Activated T-cell treated with anti-CD3 and anti-CD28 coated beads, Interleukin-2, amount 50 U/mL, for 72 hours (primary cell): ENCODE data around the gene SLC25A10. TPM values are rescaled to one million over a fixed set of nuclear protein-coding genes. Genes with fewer than 3 reads are reported as not detected.

Source experiments
- ATAC-seq, 2 donors: fragments of 150-1000 bp; cut with Tn5 transposase; replicated peaks in 1 of 2; 2 replicates each; pipeline ENCODE4 v1.10.0; 2021; ENCODE audit warnings: moderate library complexity in 2 of 2, mild to moderate bottlenecking in 1 of 2
- DNase-seq, 2 donors: peaks; one replicate each; pipeline ENCODE4 v3.0.0; 2021 to 2022; ENCODE audit warnings: mixed read lengths in 1 of 2
- H3K27ac Mint-ChIP-seq: one replicate; pipeline ENCODE4 v1.8.0; 2022; ENCODE audit warnings: mild to moderate bottlenecking, moderate library complexity, mixed read lengths
- H3K27me3 Mint-ChIP-seq: one replicate; pipeline ENCODE4 v1.8.0; 2022; ENCODE audit warnings: low read depth, mixed read lengths
- H3K36me3 Mint-ChIP-seq, 2 donors: one replicate each; pipeline ENCODE4 v1.8.0; 2022; ENCODE audit warnings: mixed read lengths in 2 of 2, mild to moderate bottlenecking in 1 of 2; ENCODE audit not compliant: insufficient read depth in 2 of 2
- H3K4me1 Mint-ChIP-seq: one replicate; pipeline ENCODE4 v1.8.0; 2022; ENCODE audit warnings: low read depth, mixed read lengths
- H3K4me3 Mint-ChIP-seq, 2 donors: one replicate each; pipeline ENCODE4 v1.8.0; 2022; ENCODE audit warnings: mild to moderate bottlenecking in 2 of 2, mixed read lengths in 2 of 2, moderate library complexity in 2 of 2
- H3K9me3 Mint-ChIP-seq, 2 donors: one replicate each; pipeline ENCODE4 v1.8.0; 2022; ENCODE audit warnings: mixed read lengths in 2 of 2
- total RNA-seq, 2 donors: library from RNA; stranded (reverse); gene quantifications; one replicate each; pipeline ENCODE4 v1.2.3, GENCODE V29; 2022

SLC25A10 gene
- total RNA-seq, 2 donors from 2014 or later, result 9.2 to 11.3 TPM

DNA sequence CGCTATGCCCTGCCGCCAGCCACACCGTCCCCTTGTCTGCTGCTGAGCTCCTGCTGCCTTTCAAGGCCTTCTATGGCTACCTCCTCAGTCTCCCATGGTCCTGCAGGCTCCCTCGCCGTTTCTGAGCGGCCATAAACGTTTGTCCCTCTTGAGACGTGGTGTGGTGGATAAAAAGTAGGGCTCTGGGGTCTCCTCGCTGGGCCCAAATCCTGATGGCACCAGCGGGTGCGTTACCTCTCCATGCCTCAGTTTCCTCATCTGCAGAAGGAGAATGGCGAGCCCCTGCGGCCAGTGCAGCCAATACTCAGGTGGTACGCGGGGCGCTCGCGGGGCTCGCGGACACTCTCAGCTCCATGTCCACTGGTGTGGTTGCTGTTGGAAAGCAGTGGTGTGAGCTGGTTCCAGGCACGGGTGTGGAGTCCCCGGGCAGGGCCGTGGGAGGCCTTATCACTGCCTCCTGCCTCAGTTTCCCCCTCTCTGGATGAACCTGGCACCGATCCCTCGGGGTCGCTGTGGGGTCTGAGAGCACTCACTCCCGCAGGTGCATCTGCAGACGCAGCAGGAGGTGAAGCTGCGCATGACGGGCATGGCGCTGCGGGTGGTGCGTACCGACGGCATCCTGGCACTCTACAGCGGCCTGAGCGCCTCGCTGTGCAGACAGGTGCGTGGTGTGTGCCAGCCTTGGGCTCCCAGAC, 2.5 kb downstream of the SLC25A10 start:
- H3K4me1 Mint-ChIP-seq, result peaks cover 34% of the 10 kb centered on the region
- H3K27ac Mint-ChIP-seq, result no peak overlapping the region
- no peak overlapping the region for H3K4me3 Mint-ChIP-seq
- DNase-seq, result no peak
- H3K9me3 Mint-ChIP-seq, result no peaks in the 10 kb centered on the region
- no peak for ATAC-seq
- H3K36me3 Mint-ChIP-seq, result no peaks in the 10 kb centered on the region
- no peaks in the 10 kb centered on the region for H3K27me3 Mint-ChIP-seq

DNA sequence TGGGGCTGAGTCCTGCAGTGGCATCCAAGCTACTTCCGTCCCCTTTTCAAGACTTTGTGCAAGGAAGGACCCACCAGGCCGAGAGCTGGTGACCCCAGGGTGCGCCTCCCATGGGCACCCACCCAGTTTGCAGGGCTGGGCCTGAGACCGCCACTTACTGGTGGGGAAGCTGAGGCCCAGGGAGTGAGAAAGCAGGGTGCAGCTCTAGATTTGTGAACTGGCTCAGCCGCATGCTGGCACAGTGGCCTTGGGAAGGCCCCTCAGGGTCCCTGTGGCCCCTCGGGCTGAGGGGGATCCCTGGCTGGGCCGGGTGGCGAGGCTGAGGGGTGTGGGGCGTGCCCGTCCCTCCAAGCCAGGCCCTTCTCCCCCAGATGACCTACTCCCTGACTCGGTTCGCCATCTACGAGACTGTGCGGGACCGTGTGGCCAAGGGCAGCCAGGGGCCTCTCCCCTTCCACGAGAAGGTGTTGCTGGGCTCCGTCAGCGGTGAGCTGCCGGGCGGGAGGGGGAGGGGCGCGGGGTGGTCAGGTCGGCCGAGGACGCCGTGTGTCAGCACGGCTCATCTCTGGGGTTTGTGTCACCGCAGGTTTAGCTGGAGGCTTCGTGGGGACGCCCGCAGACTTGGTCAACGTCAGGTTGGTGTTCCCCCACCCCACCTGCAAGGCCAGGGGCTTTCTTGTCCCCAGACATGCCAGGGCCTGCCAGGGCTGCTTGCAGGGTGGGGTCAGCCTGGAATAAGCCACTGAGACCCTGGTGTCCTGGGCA, 3.2 kb downstream of the SLC25A10 start:
- no peak overlapping the region for H3K4me3 Mint-ChIP-seq
- no peak for ATAC-seq
- H3K27me3 Mint-ChIP-seq, result no peaks in the 10 kb centered on the region
- no peaks in the 10 kb centered on the region for H3K36me3 Mint-ChIP-seq
- no peak overlapping the region for H3K27ac Mint-ChIP-seq
- no peak for DNase-seq
- H3K9me3 Mint-ChIP-seq, result no peaks in the 10 kb centered on the region
- H3K4me1 Mint-ChIP-seq, result peaks cover 28% of the 10 kb centered on the region

DNA sequence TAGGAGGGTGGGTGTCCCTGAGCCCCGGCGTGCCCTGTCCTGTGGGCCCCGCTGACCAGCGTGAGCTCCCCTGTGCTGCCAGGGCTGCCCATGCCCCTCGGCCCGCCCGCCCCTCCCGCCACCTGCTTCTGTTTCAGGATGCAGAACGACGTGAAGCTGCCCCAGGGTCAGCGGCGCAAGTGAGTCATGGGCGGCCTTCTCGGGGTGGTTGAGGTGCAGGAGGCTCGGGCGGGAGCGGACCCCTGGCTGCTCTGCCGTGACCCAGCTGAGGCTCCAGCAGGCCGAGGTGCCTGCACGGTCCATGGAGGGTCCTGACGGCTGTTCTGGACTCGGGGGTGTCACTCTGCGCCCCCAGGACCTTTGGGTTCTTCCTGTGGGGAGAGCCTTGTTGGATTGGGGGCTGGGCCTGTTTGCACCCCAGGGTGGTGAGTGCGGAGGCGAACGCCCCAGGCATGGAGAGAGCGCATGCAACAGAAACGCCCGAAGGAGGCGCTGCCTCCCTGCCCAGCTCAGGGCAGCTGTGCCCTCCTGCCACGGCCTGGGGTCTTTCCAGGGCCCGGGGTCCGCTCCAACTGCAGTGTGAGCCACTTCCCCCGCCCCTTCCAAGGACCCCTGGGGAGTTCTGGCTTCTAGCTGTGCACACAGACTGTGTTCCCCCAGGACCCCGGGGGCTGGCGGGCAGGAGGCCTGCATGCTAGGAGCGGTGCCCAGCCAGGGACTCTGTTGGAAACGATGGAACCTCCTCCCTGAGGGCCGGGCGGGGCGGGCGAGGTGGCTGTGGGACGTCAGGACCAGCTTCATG, 4.0 kb downstream of the SLC25A10 start:
- H3K27ac Mint-ChIP-seq, result no peak overlapping the region
- peaks cover 0 to 1% of the 10 kb centered on the region in 2 donors for H3K36me3 Mint-ChIP-seq
- H3K4me3 Mint-ChIP-seq, result no peak overlapping the region
- no peaks in the 10 kb centered on the region for H3K27me3 Mint-ChIP-seq
- H3K4me1 Mint-ChIP-seq, result peaks cover 20% of the 10 kb centered on the region
- no peak for ATAC-seq
- no peak for DNase-seq
- H3K9me3 Mint-ChIP-seq, result no peaks in the 10 kb centered on the region

DNA sequence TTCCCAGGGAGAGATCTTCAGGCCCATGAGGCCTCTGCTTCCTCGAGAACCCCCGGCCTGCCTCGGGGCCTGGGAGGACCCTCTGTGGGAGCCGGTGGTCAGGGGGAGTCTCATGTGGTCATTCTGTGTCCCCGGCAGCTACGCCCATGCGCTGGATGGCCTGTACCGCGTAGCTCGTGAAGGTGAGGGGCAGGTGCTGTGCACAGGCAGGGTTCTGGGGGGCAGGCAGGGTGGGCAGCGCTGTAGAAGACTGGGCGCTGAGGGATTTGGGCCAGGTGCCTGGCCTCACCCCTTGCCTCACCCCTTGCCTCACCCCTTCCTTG, 4.6 kb downstream of the SLC25A10 start:
- H3K27me3 Mint-ChIP-seq, result no peaks in the 10 kb centered on the region
- H3K4me1 Mint-ChIP-seq, result peaks cover 14% of the 10 kb centered on the region
- no peaks in the 10 kb centered on the region for H3K9me3 Mint-ChIP-seq
- no peak overlapping the region for H3K4me3 Mint-ChIP-seq
- H3K27ac Mint-ChIP-seq, result no peak overlapping the region
- DNase-seq, result no peak
- peaks cover 0 to 1% of the 10 kb centered on the region in 2 donors for H3K36me3 Mint-ChIP-seq
- no peak for ATAC-seq

DNA sequence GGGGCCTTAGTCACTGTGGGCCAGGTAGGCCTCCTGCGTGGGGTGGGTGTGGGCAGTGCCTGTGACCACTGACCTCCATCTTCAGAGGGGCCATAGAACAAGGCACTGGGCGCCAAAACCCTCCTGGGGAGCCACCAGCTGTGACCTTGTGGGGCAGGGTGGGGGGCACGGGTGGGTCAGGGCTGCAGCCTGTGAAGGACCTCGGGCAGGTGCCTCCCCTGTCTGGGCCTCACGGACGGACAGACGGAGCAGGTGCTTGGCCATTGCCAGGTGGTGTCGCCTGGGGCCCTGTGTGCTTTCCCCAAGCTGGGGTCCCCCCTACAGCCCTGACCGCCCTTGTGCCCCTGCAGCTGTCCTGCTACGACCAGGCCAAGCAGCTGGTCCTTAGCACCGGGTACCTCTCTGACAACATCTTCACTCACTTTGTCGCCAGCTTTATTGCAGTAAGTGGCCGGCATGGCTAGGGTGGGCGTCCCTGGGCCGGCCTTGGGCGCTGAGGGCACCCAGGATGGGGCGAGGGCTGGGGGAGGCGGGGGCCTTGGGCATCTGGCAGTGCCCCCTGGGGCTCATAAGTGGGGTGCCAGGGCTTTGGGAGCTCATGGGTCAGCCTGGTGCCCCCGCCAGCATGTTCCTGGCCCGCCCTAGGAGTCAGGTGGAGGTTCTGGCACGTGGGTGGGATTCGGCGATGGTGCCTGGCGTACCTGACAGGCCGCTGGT, 5.1 kb downstream of the SLC25A10 start:
- no peaks in the 10 kb centered on the region for H3K9me3 Mint-ChIP-seq
- no peak for DNase-seq
- peaks cover 0 to 1% of the 10 kb centered on the region in 2 donors for H3K36me3 Mint-ChIP-seq
- ATAC-seq, result no peak
- H3K4me1 Mint-ChIP-seq, result peaks cover 13% of the 10 kb centered on the region
- H3K27me3 Mint-ChIP-seq, result no peaks in the 10 kb centered on the region
- no peak overlapping the region for H3K27ac Mint-ChIP-seq
- H3K4me3 Mint-ChIP-seq, result no peak overlapping the region

DNA sequence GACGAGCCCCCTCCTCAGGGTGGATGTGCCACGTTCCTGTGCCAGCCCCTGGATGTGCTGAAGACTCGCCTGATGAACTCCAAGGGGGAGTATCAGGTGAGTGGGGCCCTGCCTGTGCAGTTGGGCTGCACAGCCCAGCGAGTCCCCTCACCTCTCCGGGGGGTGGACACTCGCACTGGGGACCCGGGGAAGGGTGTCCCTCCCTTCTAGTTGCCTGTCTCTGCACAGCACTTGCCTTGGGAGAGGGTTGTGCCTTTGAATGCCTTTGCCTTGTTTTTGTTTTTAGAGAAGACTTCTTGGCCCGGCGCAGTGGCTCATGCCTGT, 5.6 kb downstream of the SLC25A10 start:
- peaks cover 0 to 1% of the 10 kb centered on the region in 2 donors for H3K36me3 Mint-ChIP-seq
- H3K27ac Mint-ChIP-seq, result no peak overlapping the region
- no peaks in the 10 kb centered on the region for H3K9me3 Mint-ChIP-seq
- H3K4me3 Mint-ChIP-seq, result no peak overlapping the region
- H3K27me3 Mint-ChIP-seq, result no peaks in the 10 kb centered on the region
- peaks cover 12% of the 10 kb centered on the region for H3K4me1 Mint-ChIP-seq
- no peak for ATAC-seq
- DNase-seq, result no peak

DNA sequence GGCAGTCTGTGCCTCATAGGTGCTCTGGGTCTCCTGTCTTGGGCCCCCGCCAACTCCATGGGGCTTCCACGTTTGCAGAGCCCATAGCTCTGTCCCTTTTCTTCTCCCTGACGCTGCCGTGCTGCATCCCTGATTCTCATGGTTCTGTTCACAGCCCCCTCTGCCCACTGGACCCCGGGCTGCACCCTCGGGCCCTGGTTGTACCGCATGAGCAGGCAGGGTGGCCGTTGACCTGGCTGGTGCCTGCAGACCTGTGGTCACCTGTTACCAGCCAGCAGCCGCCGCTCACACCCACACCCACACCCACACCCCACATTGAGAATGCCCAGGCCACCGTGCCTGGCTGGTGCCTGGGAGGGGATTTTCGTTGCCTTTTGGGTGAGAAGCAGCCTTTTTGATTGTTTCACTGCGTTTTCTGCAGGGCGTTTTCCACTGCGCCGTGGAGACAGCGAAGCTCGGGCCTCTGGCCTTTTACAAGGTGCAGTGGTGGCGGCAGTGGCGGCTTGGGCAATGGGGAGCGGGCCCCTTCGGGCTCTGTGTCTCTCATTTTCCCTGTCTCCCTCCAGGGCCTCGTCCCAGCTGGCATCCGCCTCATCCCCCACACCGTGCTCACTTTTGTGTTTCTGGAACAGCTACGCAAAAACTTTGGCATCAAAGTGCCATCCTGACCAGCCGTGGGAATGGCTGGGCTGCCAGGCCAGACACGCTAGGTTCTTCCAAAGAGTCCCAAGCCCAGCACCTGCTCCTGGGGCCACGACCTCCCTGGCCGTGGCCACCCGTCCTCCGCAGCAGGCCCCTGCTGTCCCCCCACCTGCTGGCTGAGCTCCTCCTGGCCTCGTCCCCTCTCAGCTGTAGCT, 7.6 kb downstream of the SLC25A10 start:
- peaks cover 0 to 1% of the 10 kb centered on the region in 2 donors for H3K36me3 Mint-ChIP-seq
- peaks cover 3% of the 10 kb centered on the region for H3K4me1 Mint-ChIP-seq
- H3K4me3 Mint-ChIP-seq, result no peak overlapping the region
- DNase-seq (no peak), ATAC-seq (no peak)
- peaks cover 12% of the 10 kb centered on the region for H3K27me3 Mint-ChIP-seq
- H3K27ac Mint-ChIP-seq, result no peak overlapping the region
- no peaks in the 10 kb centered on the region for H3K9me3 Mint-ChIP-seq

DNA sequence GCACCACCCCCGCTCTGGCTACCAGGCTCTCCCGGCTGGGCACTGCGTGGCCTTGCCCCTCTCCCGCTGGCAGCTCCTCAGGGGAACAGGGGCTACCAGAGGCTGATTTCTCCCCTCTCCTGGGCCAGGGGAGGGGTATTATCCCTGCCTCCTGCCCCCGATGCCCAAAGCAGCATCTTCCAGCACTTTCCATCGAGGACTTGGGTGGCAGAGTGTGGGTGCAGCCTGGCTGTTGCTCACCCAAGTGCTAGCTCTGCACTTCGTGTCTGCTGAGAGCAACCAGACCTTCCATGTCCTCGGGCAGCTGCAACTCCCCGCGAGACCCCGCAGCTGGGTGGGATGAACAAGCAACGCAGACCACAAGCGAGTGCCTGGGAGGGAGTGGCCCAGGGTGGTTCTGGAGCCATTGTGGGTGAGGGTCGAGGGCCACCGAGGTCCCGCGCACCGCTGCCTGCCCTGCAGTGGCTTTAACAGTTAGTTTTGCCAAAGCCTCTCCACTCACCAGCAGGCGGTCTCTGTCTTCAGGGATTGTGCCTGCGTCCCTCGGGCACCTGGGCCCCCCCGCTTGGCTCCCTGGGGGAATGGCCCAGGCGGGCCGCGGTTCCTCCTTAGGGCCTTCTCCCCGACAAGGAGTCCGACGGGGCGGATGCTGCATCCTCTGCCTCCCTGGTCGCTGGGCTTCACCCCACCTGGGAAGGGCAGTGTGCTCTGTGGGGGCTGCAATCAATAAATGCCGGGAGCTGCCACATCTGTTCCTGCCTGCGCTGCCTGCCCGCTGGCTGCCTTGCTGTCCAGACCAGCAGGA, 8.4 kb downstream of the SLC25A10 start:
- H3K36me3 Mint-ChIP-seq, result peaks cover 0 to 1% of the 10 kb centered on the region in 2 donors
- no peak overlapping the region for H3K4me3 Mint-ChIP-seq
- DNase-seq, result no peak
- ATAC-seq, result no peak
- H3K9me3 Mint-ChIP-seq, result no peaks in the 10 kb centered on the region
- H3K27ac Mint-ChIP-seq, result no peak overlapping the region
- H3K4me1 Mint-ChIP-seq, result peaks cover 3% of the 10 kb centered on the region
- H3K27me3 Mint-ChIP-seq, result peaks cover 12% of the 10 kb centered on the region

DNA sequence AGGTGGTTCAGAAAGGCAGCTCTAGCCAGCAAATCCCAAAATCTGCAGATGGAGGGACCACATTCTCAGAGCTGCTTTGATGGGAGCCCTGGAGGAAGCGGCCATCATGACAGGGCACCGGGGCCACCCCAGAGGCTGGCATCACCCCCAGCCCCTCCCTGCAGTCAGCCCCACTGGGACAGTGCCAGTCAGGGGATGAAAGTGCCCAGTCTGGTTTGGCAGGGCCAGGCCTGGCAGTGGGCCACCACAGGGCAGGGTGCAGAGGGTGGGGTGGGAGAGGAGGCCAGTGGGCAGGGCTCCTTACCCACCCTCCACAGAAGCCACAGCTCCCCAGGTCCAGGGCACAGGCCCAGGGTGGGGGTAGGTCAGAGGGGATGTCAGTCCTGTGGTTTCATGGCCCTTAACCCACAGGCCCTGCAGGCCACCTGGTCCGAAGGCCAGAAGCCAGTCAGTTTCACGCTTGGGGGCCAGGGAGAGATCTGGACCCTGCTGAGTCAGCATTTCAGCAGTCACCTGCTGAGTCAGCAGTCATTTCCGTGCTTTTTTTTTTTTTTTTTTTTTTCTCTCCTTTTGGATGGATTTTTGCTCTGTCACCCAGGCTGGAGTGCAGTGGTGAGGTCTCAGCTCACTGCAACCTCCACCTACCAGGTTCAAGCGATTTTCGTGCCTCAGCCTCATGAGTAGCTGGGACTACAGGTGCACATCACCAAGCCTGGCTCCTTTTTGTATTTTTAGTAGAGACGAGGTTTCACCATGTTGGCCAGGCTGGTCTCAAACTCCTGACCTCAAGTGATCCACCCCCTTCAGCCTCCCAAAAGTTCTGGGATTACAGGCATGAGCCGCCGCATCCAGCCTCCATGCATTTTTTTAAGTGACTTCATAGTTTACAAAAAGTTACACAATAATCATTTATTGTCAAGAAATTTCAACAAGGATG, 10.4 kb downstream of the SLC25A10 start:
- ATAC-seq (no peak), DNase-seq (no peak)
- Mint-ChIP-seq H3K9me3 (no peaks in the 10 kb centered on the region), H3K27ac (no peak overlapping the region), H3K4me3 (no peak overlapping the region), H3K36me3 (peaks cover 0 to 1% of the 10 kb centered on the region in 2 donors), H3K4me1 (peaks cover 3% of the 10 kb centered on the region), H3K27me3 (peaks cover 12% of the 10 kb centered on the region)

DNA sequence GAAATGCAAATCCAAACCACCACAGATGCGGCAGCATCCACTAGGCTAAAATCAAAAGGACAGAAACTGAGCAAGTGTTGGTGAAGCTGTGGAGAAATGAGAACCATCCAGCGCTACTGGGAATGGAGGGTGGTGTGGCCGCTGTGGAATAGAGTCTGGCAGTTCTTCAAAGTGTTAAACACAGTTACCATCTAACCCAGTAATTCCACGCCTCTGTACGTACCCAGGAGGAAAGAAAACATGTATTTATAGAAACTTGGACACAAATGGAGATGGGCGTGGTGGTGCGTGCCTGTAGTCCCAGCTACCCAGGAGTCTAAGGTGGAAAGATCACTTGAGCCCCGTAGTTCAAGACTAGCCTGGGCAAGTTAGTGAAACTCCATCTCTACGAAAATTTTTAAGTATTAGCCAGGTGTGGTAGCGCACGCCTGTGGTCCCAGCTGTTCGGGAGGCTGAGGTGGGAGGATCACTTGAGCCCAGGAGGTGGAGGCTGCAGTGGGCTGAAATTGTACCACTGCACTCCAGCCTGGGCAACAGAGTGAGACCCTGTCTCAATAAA, 11.6 kb downstream of the SLC25A10 start:
- Mint-ChIP-seq H3K9me3 (no peaks in the 10 kb centered on the region), H3K27me3 (peaks cover 12% of the 10 kb centered on the region), H3K27ac (no peak overlapping the region), H3K4me1 (peaks cover 3% of the 10 kb centered on the region), H3K36me3 (peaks cover 0 to 1% of the 10 kb centered on the region in 2 donors), H3K4me3 (no peak overlapping the region)
- DNase-seq, result no peak
- no peak for ATAC-seq

DNA sequence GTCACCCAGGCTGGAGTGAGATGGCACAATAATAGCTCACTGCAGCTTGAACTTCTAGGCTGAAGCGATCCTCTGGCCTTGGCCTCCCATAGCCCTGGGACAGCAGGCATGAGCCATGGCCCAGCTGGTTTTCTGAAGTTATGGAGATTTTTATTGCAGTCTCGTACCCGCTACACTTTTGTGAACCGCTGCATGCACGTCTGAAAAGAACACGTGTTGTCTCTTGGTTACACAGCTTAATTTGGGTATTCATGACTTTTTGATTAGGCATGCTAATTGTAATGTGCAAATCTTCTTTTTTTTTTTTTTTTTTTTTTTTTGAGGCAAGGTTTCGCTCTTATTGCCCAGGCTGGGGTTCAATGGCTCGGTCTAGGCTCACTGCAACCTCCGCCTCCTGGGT, 13.4 kb downstream of the SLC25A10 start:
- Mint-ChIP-seq H3K27me3 (peaks cover 18% of the 10 kb centered on the region), H3K4me3 (no peak overlapping the region), H3K27ac (no peak overlapping the region), H3K36me3 (peaks cover 0 to under 1% of the 10 kb centered on the region in 2 donors), H3K4me1 (peaks cover 3% of the 10 kb centered on the region), H3K9me3 (no peaks in the 10 kb centered on the region)
- DNase-seq (no peak), ATAC-seq (no peak)
